Forelimb muscle (tissue), 1 donor: Measurements from ENCODE around the gene OR5D18. TPM values are rescaled to one million over a fixed set of nuclear protein-coding genes. Genes with fewer than 3 reads are reported as not detected.
"Not testable (repeated sequence)": the region's sequence is repeated elsewhere in the genome, so short reads cannot be mapped to it uniquely, and the experiment has no call there.

Experiments used
- DNase-seq: peaks from one replicate; pipeline ENCODE4 v3.0.0-alpha.2; 2013; ENCODE audit warnings: low read depth
- polyA plus RNA-seq: library from polyadenylated mRNA; unstranded; fragments of 120-200 nt; gene quantifications from one replicate; pipeline ENCODE4 v1.2.1, GENCODE V29; 2013; ENCODE audit not compliant: insufficient read length

The OR5D18 gene
- not detected for polyA plus RNA-seq

- DNase-seq: no peak
Observed at GRCh38 chr11:55819330-55819729, at the start of gene OR5D18. TSS of gene OR5D18 (plus strand) at chr11:55819630. CDS start at chr11:55819630, 0 bp downstream.

GRCh38 chr11:55773138-55773537 is 46.3 kb upstream of the OR5D18 start, which contains the start of gene OR5D13:
TSS of gene OR5D13 (plus strand) at chr11:55773438. CDS start at chr11:55773438, 0 bp downstream.
- DNase-seq: no peak

GRCh38 chr11:55791606-55792005 is 27.8 kb upstream of the OR5D18 start:
- no peak for DNase-seq

GRCh38 chr11:55793321-55793720 is 26.1 kb upstream of the OR5D18 start:
- no peak for DNase-seq

GRCh38 chr11:55795256-55795655 is 24.2 kb upstream of the OR5D18 start, which contains the start of gene OR5D14:
TSS of gene OR5D14 (plus strand) at chr11:55795556. CDS start at chr11:55795556, 0 bp downstream.
- no peak for DNase-seq

GRCh38 chr11:55806248-55806647 is 13.2 kb upstream of the OR5D18 start:
- no peak for DNase-seq

GRCh38 chr11:55811067-55811466 is 8.4 kb upstream of the OR5D18 start, which contains the start of gene OR5L1:
TSS of gene OR5L1 (plus strand) at chr11:55811367. CDS start at chr11:55811467, 100 bp downstream.
- DNase-seq: no peak

GRCh38 chr11:55826919-55827318 is 7.5 kb downstream of the OR5D18 start, which contains the start of gene OR5L2:
TSS of gene OR5L2 (plus strand) at chr11:55827219. CDS start at chr11:55827219, 0 bp downstream.
- no peak for DNase-seq

- DNase-seq: no peak
Observed at GRCh38 chr11:55838452-55838851, 19.0 kb downstream of the OR5D18 start, which contains the start of gene OR5D16. TSS of gene OR5D16 (plus strand) at chr11:55838752. CDS start at chr11:55838752, 0 bp downstream.

- no peak for DNase-seq
Observed at GRCh38 chr11:55847453-55847852, 28.0 kb downstream of the OR5D18 start.

GRCh38 chr11:55849037-55849436 is 29.6 kb downstream of the OR5D18 start:
- no peak for DNase-seq

- no peak for DNase-seq
Observed at GRCh38 chr11:55852141-55852540, 32.7 kb downstream of the OR5D18 start.

GRCh38 chr11:55854704-55855103 is 35.3 kb downstream of the OR5D18 start:
- no peak for DNase-seq

GRCh38 chr11:55867354-55867753 is 47.9 kb downstream of the OR5D18 start:
- DNase-seq: not testable (repeated sequence)

Other genes starting within 250 kb of the OR5D18 start
- gene OR4C16, start 247.5 kb upstream of the OR5D18 start, polyA plus RNA-seq: not detected
- gene OR4C11, start 212.0 kb upstream of the OR5D18 start, polyA plus RNA-seq: not detected
- gene OR4P4, start 184.5 kb upstream of the OR5D18 start, polyA plus RNA-seq: not detected
- not detected for gene OR4S2, start 171.3 kb upstream of the OR5D18 start, polyA plus RNA-seq
- not detected for gene OR4C6, start 157.4 kb upstream of the OR5D18 start, polyA plus RNA-seq
- not detected for gene OR5D13, start 46.2 kb upstream of the OR5D18 start, polyA plus RNA-seq
- gene OR5D14, start 24.1 kb upstream of the OR5D18 start, polyA plus RNA-seq: not detected
- gene OR5L1, start 8.3 kb upstream of the OR5D18 start, polyA plus RNA-seq: not detected
- gene OR5L2, start 7.6 kb downstream of the OR5D18 start, polyA plus RNA-seq: not detected
- gene OR5D16, start 19.1 kb downstream of the OR5D18 start, polyA plus RNA-seq: not detected
- not detected for gene TRIM51, start 63.7 kb downstream of the OR5D18 start, polyA plus RNA-seq
- gene OR5W2, start 95.0 kb downstream of the OR5D18 start, polyA plus RNA-seq: not detected
- not detected for gene OR5I1, start 116.8 kb downstream of the OR5D18 start, polyA plus RNA-seq
- not detected for gene OR10AG1, start 150.3 kb downstream of the OR5D18 start, polyA plus RNA-seq
- not detected for gene OR5F1, start 175.0 kb downstream of the OR5D18 start, polyA plus RNA-seq
- 0.01 TPM for gene OR5AS1, start 208.0 kb downstream of the OR5D18 start, polyA plus RNA-seq